HCT116 (cell line): ENCODE results near the gene KRT33A.

ENCODE experiments used
- EZH2phosphoT487 ChIP-seq: fragments of 200-600 bp; IDR thresholded peaks from 2 replicates; pipeline ENCODE4 v1.6.1; 2018; ENCODE audit warnings: antibody characterized with exemption, borderline replicate concordance
- FOSL1 ChIP-seq: IDR thresholded peaks from 2 replicates; pipeline ENCODE4 v1.6.1; 2012; ENCODE audit warnings: low read depth
- POLR2AphosphoS5 ChIP-seq: IDR thresholded peaks from 2 replicates; pipeline ENCODE4 v1.6.1; 2011; ENCODE audit warnings: mild to moderate bottlenecking, low read depth, low read length, moderate library complexity
- RAD21 ChIP-seq: IDR thresholded peaks from 2 replicates; pipeline ENCODE4 v1.6.1; 2012; ENCODE audit warnings: low read depth, mild to moderate bottlenecking
- SIN3A ChIP-seq: IDR thresholded peaks from 2 replicates; pipeline ENCODE4 v1.6.1; 2012; ENCODE audit warnings: low read depth
- SP1 ChIP-seq: IDR thresholded peaks from 2 replicates; pipeline ENCODE4 v1.6.1; 2012; ENCODE audit warnings: low read depth
- TCF7L2 ChIP-seq: IDR thresholded peaks from 2 replicates; pipeline ENCODE4 v1.7.0; 2011; ENCODE audit warnings: borderline replicate concordance, inconsistent platforms; ENCODE audit not compliant: insufficient read depth, insufficient read length; ENCODE audit errors: extremely low read depth
- ZFX ChIP-seq: fragments of 450-650 bp; IDR thresholded peaks from 2 replicates; pipeline ENCODE4 v1.6.1; 2017
- TF ChIP-seq, protein P1 (sequence below), 3 experiments: fragments of 200-600 bp in 1 of 3; sonication (generic) in 1 of 3; IDR thresholded peaks in 2 of 3; conservative IDR thresholded peaks in 1 of 3; 2 replicates each; pipeline ENCODE4 v1.5.1; 2012 to 2017; ENCODE audit warnings: low read depth in 2 of 3, low read length in 2 of 3, antibody characterized with exemption in 1 of 3, borderline replicate concordance in 1 of 3, control low read depth in 1 of 3, mild to moderate bottlenecking in 1 of 3, mixed read lengths in 1 of 3, mixed run types in 1 of 3, moderate library complexity in 1 of 3; ENCODE audit not compliant: insufficient read depth in 1 of 3

DNA sequence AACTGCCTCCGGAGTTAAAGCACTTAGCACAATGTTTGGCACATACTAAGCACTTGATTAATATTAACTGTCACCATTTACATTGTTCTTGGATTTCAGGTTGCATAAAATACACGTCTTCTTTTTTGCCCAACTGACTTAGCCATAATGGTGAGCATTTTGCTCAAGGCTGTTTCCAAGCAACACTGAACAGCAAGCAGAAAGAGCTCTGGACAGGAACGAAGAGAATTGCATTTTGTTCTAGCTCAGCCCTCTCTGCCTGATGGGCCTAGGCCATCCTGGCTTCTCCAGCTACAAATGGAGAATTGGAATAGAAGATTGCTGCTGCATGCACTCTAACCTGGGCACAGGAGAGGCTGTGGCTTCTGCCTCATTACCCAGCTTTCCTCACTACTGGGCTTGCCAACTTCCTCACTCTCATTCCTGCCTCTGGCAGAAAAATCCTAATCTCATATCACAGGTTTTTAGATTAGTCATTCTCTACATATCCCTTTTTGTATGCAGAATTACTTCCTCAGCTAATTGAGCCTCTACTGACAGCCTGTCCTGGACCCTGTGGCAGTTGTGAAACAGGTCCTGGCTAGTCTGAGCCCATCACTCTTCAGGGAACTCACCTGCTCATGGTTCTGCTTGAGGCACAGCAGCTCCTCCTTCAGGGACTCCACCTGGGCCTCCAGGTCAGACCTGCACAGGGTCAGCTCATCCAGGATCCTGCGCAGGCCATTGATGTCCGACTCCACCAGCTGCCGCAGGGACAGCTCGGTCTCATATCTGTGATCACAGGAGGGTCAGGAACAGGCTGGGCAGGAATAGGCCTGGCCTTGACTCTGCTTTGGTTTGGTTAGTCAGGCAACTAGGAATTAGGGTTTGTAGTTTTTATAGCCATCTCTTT lies 2.5 kb downstream of the KRT33A start:
- TF ChIP-seq, protein P1, sequence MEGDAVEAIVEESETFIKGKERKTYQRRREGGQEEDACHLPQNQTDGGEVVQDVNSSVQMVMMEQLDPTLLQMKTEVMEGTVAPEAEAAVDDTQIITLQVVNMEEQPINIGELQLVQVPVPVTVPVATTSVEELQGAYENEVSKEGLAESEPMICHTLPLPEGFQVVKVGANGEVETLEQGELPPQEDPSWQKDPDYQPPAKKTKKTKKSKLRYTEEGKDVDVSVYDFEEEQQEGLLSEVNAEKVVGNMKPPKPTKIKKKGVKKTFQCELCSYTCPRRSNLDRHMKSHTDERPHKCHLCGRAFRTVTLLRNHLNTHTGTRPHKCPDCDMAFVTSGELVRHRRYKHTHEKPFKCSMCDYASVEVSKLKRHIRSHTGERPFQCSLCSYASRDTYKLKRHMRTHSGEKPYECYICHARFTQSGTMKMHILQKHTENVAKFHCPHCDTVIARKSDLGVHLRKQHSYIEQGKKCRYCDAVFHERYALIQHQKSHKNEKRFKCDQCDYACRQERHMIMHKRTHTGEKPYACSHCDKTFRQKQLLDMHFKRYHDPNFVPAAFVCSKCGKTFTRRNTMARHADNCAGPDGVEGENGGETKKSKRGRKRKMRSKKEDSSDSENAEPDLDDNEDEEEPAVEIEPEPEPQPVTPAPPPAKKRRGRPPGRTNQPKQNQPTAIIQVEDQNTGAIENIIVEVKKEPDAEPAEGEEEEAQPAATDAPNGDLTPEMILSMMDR (IDR thresholded peaks at IDR 0.05 in 2 of 3, conservative IDR thresholded peaks at IDR 0.05 in 1 of 3; ENCODE audit: borderline replicate concordance in 1 of 3, insufficient read depth in 1 of 3, low read depth in 2 of 3, low read length in 2 of 3), result no peak
- TF ChIP-seq FOSL1, result no peak
- no peak for TF ChIP-seq RAD21
- no peak for TF ChIP-seq POLR2AphosphoS5
- TF ChIP-seq SIN3A, result no peak
- TF ChIP-seq TCF7L2, result no peak
- TF ChIP-seq SP1, result no peak
- no peak for TF ChIP-seq ZFX
- no peak for TF ChIP-seq EZH2phosphoT487
